SW 1271 (cell line): Measurements from ENCODE around the gene MEOX1.

Experiments used
- DNase-seq, 2 experiments: peaks; one replicate each; lab custom pipeline; 2025; lab: John Stamatoyannopoulos, UW

Gene MEOX1

DNA sequence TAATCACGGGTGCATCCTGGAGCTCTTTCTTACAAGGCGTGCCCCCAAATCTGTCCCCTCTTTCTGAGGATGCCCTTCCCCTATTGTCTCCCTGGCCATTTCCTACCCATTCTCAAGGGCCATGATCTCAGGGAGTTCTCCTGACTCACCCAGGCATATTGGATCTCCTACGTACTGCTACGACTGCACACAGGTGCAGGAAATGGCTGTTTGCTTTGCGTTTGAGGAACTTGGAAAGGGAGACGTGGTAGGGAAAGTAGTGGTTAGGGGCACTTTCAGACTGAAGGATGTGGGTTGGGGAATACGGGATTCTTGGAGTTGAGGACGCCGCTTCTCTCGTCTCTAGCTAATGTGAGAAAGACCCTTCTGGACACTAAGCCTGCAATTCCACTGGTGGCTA lies 18.7 kb upstream of the MEOX1 start:
- no peak for DNase-seq

DNA sequence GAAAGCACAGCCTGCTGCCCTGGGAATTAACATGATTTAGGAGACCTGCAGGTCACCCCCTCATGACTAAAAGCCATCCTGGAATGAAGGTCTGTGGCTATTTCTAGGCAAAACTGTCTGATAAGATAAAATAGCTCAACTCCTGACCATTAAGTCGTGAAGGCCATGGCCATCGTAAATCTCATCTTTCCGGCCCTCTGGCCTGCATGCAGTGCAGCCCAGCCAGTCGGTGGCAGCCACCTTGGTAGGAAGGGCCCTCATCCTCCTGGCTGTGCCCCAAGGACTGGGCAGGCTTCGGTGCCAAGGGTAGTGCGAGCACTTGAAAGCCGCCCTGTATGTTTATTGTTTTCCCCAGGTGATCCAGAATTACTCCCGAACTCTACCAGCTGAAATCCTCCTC lies 18.2 kb upstream of the MEOX1 start:
- no peak for DNase-seq

GRCh38 chr17:43679401-43679800 lies 17.7 kb upstream of the MEOX1 start:
- no peak for DNase-seq

- no peak for DNase-seq
Measured at GRCh38 chr17:43676471-43676870, 14.7 kb upstream of the MEOX1 start.

DNA sequence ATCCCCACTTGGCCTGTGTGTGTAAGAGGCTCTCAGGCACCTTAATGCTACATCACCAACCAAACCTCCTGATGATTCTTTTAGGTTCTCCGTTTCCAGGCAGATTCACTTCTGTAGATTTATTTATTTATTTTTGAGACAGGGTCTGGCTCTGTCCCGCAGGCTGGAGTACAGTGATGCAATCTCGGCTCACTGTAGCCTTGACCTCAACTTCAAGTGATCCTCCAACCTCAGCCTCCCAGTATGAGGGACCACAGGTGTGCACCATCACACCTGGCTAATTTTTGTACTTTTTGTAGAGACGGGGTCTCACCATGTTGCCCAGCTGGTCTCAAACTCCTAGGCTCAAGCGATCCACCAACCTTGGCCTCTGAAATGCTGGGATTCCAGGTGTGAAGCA lies 12.7 kb upstream of the MEOX1 start:
- DNase-seq: no peak

DNA sequence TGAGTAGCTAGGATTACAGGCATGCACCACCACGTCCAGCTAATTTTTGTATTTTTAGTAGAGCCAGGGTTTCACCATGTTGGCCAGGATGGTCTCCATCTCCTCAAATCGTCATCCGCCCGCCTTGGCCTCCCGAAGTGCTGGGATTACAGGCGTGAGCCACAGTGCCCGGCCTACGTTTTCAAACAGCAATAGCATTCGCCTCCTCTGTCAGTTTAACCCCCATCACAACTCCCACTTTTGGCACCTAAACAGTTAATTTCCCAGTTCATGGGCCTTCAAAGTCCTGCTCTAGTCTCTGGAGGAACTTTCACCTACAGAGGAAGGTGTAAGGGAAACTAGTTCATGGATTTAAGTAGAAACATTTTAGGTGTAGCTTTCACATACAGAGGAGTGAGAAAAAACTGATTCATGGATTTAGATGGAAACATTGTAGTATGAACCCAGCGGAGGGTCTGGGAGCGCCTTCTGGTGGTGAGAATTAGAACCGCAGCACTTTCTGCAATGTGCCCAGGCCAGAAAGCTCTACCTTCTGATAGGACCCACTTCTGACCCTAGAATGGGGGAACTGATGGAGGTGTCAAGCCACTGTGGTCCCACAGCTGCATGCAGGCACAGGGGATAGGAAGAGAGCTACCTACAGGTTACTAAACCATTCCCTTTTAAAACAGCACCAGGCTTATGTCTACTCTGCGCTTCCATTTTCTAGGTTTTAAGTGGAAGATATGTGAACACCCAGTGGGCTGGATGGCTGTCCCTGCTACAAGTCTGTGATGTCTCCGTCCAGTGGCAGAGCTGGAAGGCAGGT lies 12.0 kb upstream of the MEOX1 start:
- peak in 1 of 2 experiments; percentile 67 for DNase-seq

DNA sequence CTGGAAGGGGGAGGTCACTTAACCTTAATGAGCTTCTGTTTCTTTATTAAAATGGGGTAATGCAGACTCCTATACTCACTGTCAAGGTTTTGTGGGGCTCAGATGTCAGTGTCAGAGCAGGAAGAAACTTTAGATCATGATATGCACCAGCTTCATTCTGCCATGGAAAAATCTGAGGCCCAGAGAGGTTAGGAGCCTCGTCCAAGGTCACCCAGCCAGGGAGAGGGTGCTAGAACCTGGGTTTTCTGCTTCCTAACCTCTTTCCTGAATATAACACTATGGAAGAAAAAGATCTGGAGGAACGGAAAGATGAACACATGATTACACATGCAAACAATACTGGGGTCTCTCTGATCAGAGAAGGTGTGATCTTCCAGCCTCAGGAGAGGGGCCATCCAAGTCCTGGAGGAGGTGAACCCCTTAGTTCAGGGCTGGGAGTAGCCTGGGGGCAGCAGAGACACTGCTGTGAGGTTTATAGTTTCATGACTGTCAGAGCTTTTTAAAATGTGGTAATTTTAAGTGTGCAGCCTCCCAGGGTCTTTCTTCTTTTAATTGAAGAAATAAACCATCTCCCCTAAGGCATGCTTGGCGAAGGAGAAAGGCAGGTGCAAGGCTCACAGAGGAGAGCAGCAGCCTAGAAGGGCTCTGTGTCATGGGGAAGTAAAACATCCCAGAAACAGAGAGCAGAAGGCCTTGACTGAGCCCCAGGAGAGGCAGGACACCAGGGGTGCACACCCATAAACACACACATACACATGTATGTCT lies 10.2 kb upstream of the MEOX1 start:
- DNase-seq: no peak

GRCh38 chr17:43671031-43671692 lies 9.4 kb upstream of the MEOX1 start:
- DNase-seq: no peak

DNA sequence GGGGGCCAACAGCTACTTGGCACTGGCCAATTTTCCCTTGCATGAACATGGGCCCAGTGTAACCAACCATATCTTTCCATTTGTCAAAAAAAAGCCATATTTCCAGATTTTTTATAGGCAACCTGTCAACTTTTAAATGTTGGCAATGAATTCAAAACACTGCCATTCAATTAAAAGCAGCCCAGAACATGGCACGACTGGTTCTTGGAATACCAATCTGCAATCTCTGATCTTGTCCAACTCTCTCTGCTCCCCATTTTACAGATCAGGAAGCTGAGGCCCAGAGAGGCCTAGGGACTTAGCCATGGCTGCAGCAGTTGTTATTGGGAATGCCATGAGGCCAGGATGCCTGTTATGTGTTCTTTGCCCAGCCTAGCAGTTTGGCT lies 8.9 kb upstream of the MEOX1 start:
- DNase-seq: no peak

- DNase-seq: no peak
Measured at GRCh38 chr17:43669971-43670644, 8.4 kb upstream of the MEOX1 start.

DNA sequence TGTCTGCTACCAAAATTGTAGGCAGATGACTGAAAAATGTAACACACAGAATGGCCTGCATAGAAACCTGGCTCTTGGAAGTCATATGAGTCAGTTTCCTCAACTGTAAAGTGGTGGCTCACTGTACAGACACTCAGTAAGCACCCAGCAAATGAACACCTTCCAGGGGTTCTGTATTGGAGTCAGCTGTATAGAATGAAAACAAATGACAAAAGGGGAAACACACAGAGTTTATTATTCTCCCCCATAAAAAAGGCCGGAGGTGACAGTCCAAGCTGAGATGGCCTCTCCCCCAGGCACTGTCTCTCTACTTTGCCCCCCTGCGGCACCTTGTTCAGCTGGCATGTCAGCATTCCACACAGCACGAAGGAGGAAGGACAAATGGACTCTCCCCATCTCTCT lies 6.2 kb upstream of the MEOX1 start:
- DNase-seq: no peak

DNA sequence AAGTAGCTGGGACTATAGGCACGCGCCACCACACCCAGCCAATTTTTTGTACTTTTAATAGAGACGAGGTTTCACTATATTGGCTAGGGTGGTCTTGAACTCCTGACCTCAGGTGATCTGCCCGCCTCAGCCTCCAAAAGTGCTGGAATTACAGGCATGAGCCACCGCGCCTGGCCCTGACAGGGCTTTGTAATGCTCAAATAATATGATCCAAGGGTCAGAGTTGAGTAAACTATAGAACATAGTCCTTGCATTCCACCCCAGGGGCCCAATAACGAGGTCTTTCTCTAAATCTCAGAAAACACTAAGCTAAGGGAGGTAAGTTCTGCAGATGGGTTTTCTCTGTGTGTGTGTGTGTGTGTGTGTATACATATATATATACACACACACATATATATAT lies 5.8 kb upstream of the MEOX1 start:
- no peak for DNase-seq

- no peak for DNase-seq
Measured at GRCh38 chr17:43665937-43666236, 4.2 kb upstream of the MEOX1 start.

GRCh38 chr17:43665084-43665936 lies 3.6 kb upstream of the MEOX1 start:
- DNase-seq: no peak

DNA sequence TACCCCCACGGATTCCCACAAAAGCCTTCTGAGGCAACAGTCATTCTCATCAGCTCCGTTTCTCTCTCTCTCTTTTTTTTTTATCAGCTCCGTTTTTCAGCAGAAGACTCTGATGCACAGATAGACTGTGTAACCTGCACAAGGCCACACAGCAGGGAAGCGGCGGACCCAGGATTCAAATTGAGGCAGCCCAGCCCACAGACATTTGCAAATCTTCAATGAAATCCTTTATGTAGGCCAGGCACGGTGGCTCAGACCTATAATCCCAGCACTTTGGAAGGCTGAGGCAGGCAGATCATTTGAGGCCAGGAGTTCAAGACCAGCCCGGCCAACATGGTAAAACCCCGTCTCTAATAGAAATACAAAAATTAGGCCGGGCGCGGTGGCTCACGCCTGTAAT lies 2.4 kb upstream of the MEOX1 start:
- DNase-seq: no peak

DNA sequence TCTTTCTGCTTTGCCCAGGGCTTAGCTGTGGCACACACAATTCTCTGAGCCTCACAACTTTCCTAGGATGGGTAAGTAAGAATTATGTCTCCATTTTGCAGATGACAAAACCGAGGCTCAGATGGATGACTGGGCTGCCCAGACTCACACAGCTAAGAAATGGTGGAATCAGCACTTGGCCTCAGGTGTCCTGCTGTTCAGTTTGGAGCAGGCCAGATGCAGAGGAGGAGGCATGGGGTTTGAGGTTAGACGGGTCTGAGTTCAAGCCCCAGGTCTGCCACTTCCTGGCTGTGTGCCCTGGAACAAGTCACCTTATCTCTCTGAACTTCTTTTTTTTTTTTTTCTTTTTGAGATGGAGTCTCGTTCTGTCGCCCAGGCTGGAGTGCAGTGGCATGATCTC lies 1.7 kb upstream of the MEOX1 start:
- DNase-seq: no peak

GRCh38 chr17:43662413-43663141 lies 855 bp upstream of the MEOX1 start:
- DNase-seq: no peak

- DNase-seq: no peak
Measured at GRCh38 chr17:43660816-43661493, 767 bp downstream of the MEOX1 start.

DNA sequence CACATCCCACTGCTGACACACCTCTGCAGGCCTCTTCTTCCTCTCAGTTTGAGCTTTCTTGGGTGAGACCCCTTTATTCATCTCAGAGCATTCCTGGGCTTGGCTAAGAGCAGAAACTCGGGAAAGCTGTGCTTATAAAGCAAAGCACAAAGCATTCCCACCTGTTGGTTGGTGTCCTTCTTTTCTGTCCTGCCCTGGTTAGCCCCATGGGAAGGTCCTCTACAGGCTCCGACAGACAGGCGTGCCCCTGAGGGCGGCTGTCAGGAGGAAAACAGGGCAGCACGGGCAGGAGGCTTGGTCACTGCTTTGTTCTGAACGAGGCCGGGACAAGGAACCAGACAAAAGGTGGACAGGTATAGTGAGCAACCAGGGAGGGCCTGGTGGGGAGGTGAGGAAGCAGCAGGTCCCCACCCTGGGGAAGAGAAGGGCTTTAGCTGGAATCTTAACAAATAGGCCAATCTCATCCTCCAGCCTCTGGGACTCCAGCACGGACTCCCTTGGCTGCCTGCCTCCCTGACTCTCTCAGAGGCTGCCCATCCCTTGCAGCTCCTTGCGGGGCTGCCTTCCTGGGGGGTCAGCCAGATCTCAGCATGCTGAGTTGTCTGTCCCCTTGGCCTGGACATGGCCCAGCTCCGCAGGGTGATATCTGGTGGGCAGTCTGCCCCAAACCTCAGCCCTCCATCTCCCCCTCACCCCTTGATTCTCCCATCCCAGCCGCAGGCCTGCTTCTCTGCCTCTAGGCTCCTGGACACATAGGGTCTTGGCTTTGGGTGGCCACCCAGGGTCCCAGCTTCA lies 1.7 kb downstream of the MEOX1 start:
- DNase-seq: no peak

DNA sequence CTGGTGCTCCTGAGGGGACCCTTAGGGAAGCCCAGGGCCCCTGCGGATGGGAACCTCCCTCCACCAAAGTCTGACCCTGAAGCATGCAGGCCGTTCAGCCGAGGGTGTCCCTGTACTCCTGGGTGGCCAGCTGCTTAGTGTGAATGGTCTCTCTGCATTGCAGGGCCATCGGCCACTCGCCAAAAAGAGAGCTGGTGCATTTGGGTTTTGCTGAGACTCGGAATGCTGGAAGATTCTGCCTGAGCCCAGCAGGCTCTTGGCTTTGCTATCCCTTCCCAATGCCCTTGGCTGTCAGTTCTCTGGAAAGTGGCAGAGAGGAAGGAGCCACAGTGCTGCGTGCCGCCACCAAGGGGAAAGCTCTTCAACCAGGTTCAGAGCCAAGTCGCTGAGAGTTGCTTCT lies 2.8 kb downstream of the MEOX1 start:
- no peak for DNase-seq
